Mesothelial cell of epicardium (in vitro differentiated cells): ENCODE measurements around the gene RNF225. TPM values are rescaled to one million over a fixed set of nuclear protein-coding genes. Genes with fewer than 3 reads are reported as not detected.
A peak's percentile ranks its signal among the peaks of the same experiment; 100 is the strongest.
"Not testable (repeated sequence)": the region's sequence is repeated elsewhere in the genome, so short reads cannot be mapped to it uniquely, and the experiment has no call there.

Source experiments
- DNase-seq, 2 experiments: peaks; one replicate each; pipeline ENCODE4 v3.0.0; 2021; ENCODE audit warnings: low spot score in 2 of 2; ENCODE audit not compliant: unreplicated experiment in 2 of 2
- H3K27ac Mint-ChIP-seq: 2 replicates; pipeline ENCODE4 v1.8.0; 2021; ENCODE audit warnings: mixed read lengths
- H3K27me3 Mint-ChIP-seq: 2 replicates; pipeline ENCODE4 v1.8.0; 2021; ENCODE audit warnings: low read depth, mixed read lengths
- H3K36me3 Mint-ChIP-seq: 2 replicates; pipeline ENCODE4 v1.8.0; 2021; ENCODE audit warnings: mixed read lengths
- H3K4me1 Mint-ChIP-seq: 2 replicates; pipeline ENCODE4 v1.8.0; 2021; ENCODE audit warnings: mixed read lengths
- H3K4me3 Mint-ChIP-seq: 2 replicates; pipeline ENCODE4 v1.8.0; 2021; ENCODE audit warnings: mild to moderate bottlenecking, moderate library complexity, mixed read lengths
- H3K9me3 Mint-ChIP-seq: 2 replicates; pipeline ENCODE4 v1.8.0; 2021; ENCODE audit warnings: mixed read lengths
- CTCF ChIP-seq: fragments of 200-600 bp; sonication (generic); IDR thresholded peaks from one replicate; pipeline ENCODE4 v1.5.0; 2021; ENCODE audit warnings: antibody characterized with exemption; ENCODE audit not compliant: unreplicated experiment
- total RNA-seq: library from RNA; stranded (reverse); gene quantifications from 3 replicates; pipeline ENCODE4 v1.2.1, GENCODE V29; 2021

Gene RNF225
- 0.83 to 1.3 TPM (median 1.2 TPM) in 3 replicates for total RNA-seq

GRCh38 chr19:58395220-58395978 lies at the start of gene RNF225:
RNF225 (plus strand) TSS chr19:58395656; CDS start chr19:58396090, 434 bp downstream.
- no peak within 1 kb of the TSS for H3K27ac Mint-ChIP-seq
- H3K9me3 Mint-ChIP-seq: no peaks in the 10 kb centered on the region
- H3K4me3 Mint-ChIP-seq: no peak within 1 kb of the TSS
- no peak for TF ChIP-seq CTCF
- DNase-seq: no peak
- H3K36me3 Mint-ChIP-seq: peaks cover 19% of the 10 kb centered on the region
- peaks cover 20% of the 10 kb centered on the region for H3K27me3 Mint-ChIP-seq
- H3K4me1 Mint-ChIP-seq: peaks cover 5% of the 10 kb centered on the region

- H3K9me3 Mint-ChIP-seq: no peaks in the 10 kb centered on the region
- H3K36me3 Mint-ChIP-seq: peaks cover 8% of the 10 kb centered on the region
- peaks cover 31% of the 10 kb centered on the region for H3K27me3 Mint-ChIP-seq
- TF ChIP-seq CTCF: no peak
- peak overlapping the region; percentile 90 for H3K4me3 Mint-ChIP-seq
- peaks cover 16% of the 10 kb centered on the region for H3K4me1 Mint-ChIP-seq
- peak; percentile 56 to 79 for DNase-seq
- peak overlapping the region; percentile 53 for H3K27ac Mint-ChIP-seq
Observed at GRCh38 chr19:58346961-58347929, 48.2 kb upstream of the RNF225 start.

DNA sequence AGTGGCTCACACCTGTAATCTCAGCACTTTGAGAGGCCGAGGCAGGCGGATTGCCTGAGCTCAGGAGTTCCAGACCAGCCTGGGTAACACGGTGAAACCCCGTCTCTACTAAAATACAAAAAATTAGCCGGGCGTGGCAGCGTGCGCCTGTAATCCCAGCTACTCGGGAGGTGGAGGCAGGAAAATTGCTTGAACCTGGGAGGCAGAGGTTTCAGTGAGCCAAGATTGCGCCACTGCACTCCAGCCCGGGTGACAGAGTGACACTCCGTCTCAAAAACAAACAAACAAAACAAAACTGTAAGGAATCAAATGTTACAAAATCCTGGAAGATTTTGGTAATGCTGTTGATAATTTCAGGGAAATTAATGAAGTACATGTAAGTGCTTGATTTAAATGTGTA lies 47.4 kb upstream of the RNF225 start:
- not testable (repeated sequence) for H3K27ac Mint-ChIP-seq, H3K9me3 Mint-ChIP-seq, DNase-seq, H3K36me3 Mint-ChIP-seq
- H3K4me3 Mint-ChIP-seq: peak overlapping the region; percentile 90
- peaks cover 16% of the 10 kb centered on the region for H3K4me1 Mint-ChIP-seq
- H3K27me3 Mint-ChIP-seq: peaks cover 31% of the 10 kb centered on the region

- no peak overlapping the region for H3K4me3 Mint-ChIP-seq
- H3K27me3 Mint-ChIP-seq: peaks cover 31% of the 10 kb centered on the region
- H3K27ac Mint-ChIP-seq: no peak overlapping the region
- no peaks in the 10 kb centered on the region for H3K9me3 Mint-ChIP-seq
- TF ChIP-seq CTCF: no peak
- H3K36me3 Mint-ChIP-seq: peaks cover 4% of the 10 kb centered on the region
- H3K4me1 Mint-ChIP-seq: peaks cover 16% of the 10 kb centered on the region
- DNase-seq: no peak
Observed at GRCh38 chr19:58349590-58349989, 45.9 kb upstream of the RNF225 start.

- no peaks in the 10 kb centered on the region for H3K9me3 Mint-ChIP-seq
- no peak overlapping the region for H3K4me3 Mint-ChIP-seq
- H3K27ac Mint-ChIP-seq: no peak overlapping the region
- no peak for DNase-seq
- peaks cover 4% of the 10 kb centered on the region for H3K36me3 Mint-ChIP-seq
- TF ChIP-seq CTCF: no peak
- peaks cover 28% of the 10 kb centered on the region for H3K27me3 Mint-ChIP-seq
- peaks cover 16% of the 10 kb centered on the region for H3K4me1 Mint-ChIP-seq
Observed at GRCh38 chr19:58350001-58350861, 45.2 kb upstream of the RNF225 start.
